ENCODE data around the gene ZBP1. TPM values are rescaled to one million over a fixed set of nuclear protein-coding genes. Genes with fewer than 3 reads are reported as not detected.

The ZBP1 gene
- total RNA-seq, 2 donors from 2014 or later = 0.70 to 1.6 TPM

DNA sequence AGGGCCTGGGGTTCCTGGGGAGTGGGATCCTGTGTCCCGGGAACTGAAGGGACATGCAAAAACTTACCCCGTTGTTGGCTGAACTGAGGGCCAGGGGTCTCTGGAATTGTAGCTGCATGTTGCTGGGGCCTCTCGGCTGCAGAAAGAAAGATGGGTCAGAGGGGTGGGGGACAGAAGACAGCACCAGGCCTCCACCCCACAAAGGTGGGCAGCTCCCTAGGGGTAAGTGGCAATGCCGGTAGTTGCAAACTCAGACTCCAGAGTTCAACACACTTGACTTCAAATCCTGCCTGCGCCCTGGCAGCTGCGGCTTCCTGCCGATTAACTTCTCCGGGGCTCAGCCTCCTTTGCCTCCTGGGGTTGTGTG lies 4.8 kb downstream of the ZBP1 start:
- ATAC-seq (replicated peaks in 1 of 2) (no peak), DNase-seq (no peak)
- Mint-ChIP-seq H3K4me1 (ENCODE audit: low read depth) (peaks cover 34% of the 10 kb centered on the region), H3K9me3 (no peaks in the 10 kb centered on the region), H3K27me3 (ENCODE audit: low read depth) (peaks cover 8% of the 10 kb centered on the region), H3K27ac (no peak overlapping the region), H3K4me3 (no peak overlapping the region), H3K36me3 (ENCODE audit: insufficient read depth in 2 of 2) (no peaks in the 10 kb centered on the region)

DNA sequence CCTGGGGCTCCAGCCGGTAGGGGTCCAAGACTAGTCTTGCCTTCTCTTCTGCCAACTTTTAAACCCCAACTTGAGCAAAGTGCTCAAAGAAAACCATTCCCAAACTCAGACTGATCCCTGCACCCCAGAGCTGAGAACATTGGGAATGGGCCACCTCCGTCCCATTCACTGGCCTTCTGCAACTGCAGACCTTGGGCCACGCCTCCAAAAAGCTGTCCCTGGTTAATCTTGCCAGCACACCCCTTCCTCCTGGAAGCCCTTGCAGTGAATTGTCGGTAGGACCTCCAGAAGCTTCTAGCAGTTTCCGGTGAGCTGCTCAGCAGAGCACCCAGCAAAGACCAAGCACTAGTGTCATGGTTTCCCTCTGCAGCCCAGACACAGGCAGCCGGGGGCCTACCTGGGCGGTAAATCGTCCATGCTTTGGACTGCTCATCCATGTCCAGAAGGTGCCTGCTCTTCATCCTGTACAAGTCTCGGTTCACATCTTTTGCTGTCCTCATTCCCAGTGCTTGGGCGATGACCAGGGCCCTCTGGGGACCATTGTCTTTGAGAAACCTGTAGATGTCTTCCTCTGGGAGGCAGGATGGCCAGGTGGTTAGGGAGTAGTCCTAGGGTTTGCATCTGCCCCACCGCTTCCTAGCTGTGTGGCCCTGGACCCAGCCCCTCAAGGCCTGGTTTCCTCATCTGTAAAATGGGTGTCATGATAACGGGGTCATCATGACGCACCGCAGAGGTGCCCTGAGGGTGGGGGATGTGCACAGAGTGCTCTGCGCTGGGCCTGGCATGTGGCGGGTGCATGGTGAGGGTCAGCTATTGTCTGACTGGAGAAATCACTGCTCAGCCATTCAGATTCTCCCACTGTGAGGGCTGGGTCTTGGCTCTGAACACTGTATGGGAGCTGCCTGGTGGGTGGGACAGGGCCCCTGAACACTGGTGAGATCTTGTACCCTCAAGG lies 5.5 kb downstream of the ZBP1 start:
- DNase-seq (no peak), ATAC-seq (replicated peaks in 1 of 2) (no peak)
- H3K27me3 Mint-ChIP-seq (ENCODE audit: low read depth) = peaks cover 8% of the 10 kb centered on the region
- H3K4me1 Mint-ChIP-seq (ENCODE audit: low read depth) = peaks cover 27% of the 10 kb centered on the region
- H3K27ac Mint-ChIP-seq = no peak overlapping the region
- H3K9me3 Mint-ChIP-seq = no peaks in the 10 kb centered on the region
- H3K4me3 Mint-ChIP-seq = no peak overlapping the region
- no peaks in the 10 kb centered on the region for H3K36me3 Mint-ChIP-seq (ENCODE audit: insufficient read depth in 2 of 2)

DNA sequence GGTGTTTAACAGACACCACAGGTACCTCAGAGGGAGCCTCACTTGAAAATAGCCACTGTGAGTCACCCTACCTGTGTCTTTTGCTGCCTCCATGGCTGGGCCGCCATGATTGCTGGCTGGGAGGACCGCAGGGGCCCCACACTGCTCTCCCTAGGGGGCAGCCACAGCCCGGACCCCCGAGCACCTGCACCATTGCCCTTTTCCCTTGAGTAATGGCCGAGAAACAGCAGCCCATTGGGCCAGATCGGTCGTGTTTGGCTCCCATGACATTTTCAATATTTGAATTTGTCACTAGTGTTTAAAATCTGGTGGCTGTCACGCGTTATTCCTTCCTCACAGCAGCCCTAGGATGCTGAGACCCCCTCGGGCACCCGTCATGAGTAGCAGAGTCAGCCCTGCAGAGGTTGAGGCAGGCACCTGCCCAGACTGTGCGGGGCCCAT lies 6.7 kb downstream of the ZBP1 start:
- Mint-ChIP-seq H3K4me1 (ENCODE audit: low read depth) (peaks cover 15% of the 10 kb centered on the region), H3K27ac (no peak overlapping the region), H3K4me3 (no peak overlapping the region), H3K27me3 (ENCODE audit: low read depth) (peaks cover 8% of the 10 kb centered on the region), H3K9me3 (no peaks in the 10 kb centered on the region), H3K36me3 (ENCODE audit: insufficient read depth in 2 of 2) (no peaks in the 10 kb centered on the region)
- ATAC-seq (replicated peaks in 1 of 2) (no peak), DNase-seq (no peak)

DNA sequence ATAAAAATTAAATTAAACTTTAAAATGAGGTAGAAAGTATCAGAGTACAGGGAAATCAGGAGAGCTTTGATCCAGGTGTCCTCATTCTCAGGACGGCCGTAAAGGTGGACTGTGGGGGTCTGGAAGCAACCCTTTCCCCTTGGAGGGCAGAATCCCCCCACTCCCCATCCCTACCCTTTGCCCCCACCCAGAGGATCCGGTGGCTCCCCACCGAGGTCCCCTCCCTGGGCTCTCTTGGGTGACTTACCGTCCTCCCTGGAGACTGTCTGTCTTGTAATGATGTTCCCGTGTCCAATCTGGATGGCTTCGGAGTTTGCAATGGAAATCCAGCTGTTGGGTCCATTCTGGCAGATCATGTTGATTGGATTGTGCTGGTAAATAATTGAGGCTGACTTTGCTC lies 7.3 kb downstream of the ZBP1 start:
- Mint-ChIP-seq H3K9me3 (no peaks in the 10 kb centered on the region), H3K4me1 (ENCODE audit: low read depth) (peaks cover 9% of the 10 kb centered on the region), H3K27ac (no peak overlapping the region), H3K4me3 (no peak overlapping the region), H3K27me3 (ENCODE audit: low read depth) (peaks cover 8% of the 10 kb centered on the region), H3K36me3 (ENCODE audit: insufficient read depth in 2 of 2) (no peaks in the 10 kb centered on the region)
- ATAC-seq (replicated peaks in 1 of 2) (no peak), DNase-seq (no peak)

- DNase-seq (no peak), ATAC-seq (replicated peaks in 1 of 2) (no peak)
- Mint-ChIP-seq H3K4me1 (ENCODE audit: low read depth) (peaks cover 5% of the 10 kb centered on the region), H3K27ac (no peak overlapping the region), H3K9me3 (no peaks in the 10 kb centered on the region), H3K4me3 (no peak overlapping the region), H3K36me3 (ENCODE audit: insufficient read depth in 2 of 2) (no peaks in the 10 kb centered on the region), H3K27me3 (ENCODE audit: low read depth) (peaks cover 6% of the 10 kb centered on the region)
Observed at GRCh38 chr20:57612436-57612835, 7.8 kb downstream of the ZBP1 start.

GRCh38 chr20:57611586-57612311 lies 8.5 kb downstream of the ZBP1 start:
- no peaks in the 10 kb centered on the region for H3K27me3 Mint-ChIP-seq (ENCODE audit: low read depth)
- no peaks in the 10 kb centered on the region for H3K9me3 Mint-ChIP-seq
- H3K36me3 Mint-ChIP-seq (ENCODE audit: insufficient read depth in 2 of 2) = no peaks in the 10 kb centered on the region

GRCh38 chr20:57610261-57610952 lies 9.8 kb downstream of the ZBP1 start:
- Mint-ChIP-seq H3K9me3 (no peaks in the 10 kb centered on the region), H3K4me1 (ENCODE audit: low read depth) (peaks cover 11% of the 10 kb centered on the region), H3K27me3 (ENCODE audit: low read depth) (no peaks in the 10 kb centered on the region), H3K4me3 (no peak overlapping the region), H3K36me3 (ENCODE audit: insufficient read depth in 2 of 2) (no peaks in the 10 kb centered on the region), H3K27ac (no peak overlapping the region)
- DNase-seq (no peak), ATAC-seq (replicated peaks in 1 of 2) (no peak)

More at GRCh38 chr20:57611586-57612311, 8.5 kb downstream of the ZBP1 start:
- ATAC-seq (replicated peaks in 1 of 2) (no peak), DNase-seq (no peak)
- no peak overlapping the region for H3K4me3 Mint-ChIP-seq
- H3K4me1 Mint-ChIP-seq (ENCODE audit: low read depth) = peaks cover 6% of the 10 kb centered on the region
- no peak overlapping the region for H3K27ac Mint-ChIP-seq

DNA sequence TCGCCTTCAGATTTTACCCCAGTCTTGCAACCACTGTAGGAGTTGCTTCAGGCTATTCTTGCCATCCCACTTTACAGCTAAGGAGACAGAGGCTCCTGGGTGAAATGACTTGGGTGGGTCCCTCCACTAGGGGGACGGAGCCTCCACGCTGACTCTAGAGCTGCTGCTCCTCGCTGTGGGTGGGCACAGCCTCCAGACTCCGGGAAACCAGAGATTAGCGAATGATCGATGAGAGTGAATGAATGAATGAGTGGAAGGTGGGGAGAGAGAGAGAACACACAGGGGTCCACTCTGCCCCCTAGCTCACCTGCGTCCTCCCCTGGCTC lies 10.4 kb downstream of the ZBP1 start:
- Mint-ChIP-seq H3K4me1 (ENCODE audit: low read depth) (peaks cover 17% of the 10 kb centered on the region), H3K4me3 (no peak overlapping the region), H3K9me3 (no peaks in the 10 kb centered on the region), H3K36me3 (ENCODE audit: insufficient read depth in 2 of 2) (no peaks in the 10 kb centered on the region), H3K27ac (no peak overlapping the region), H3K27me3 (ENCODE audit: low read depth) (no peaks in the 10 kb centered on the region)
- no peak for ATAC-seq (replicated peaks in 1 of 2)
- DNase-seq = no peak

GRCh38 chr20:57609086-57609841 lies 11.0 kb downstream of the ZBP1 start:
- ATAC-seq (replicated peaks in 1 of 2) = no peak

GRCh38 chr20:57608516-57608915 lies 11.7 kb downstream of the ZBP1 start:
- H3K27me3 Mint-ChIP-seq (ENCODE audit: low read depth) = no peaks in the 10 kb centered on the region
- no peak overlapping the region for H3K4me3 Mint-ChIP-seq
- H3K9me3 Mint-ChIP-seq = no peaks in the 10 kb centered on the region
- no peak for ATAC-seq (replicated peaks in 1 of 2)
- DNase-seq = no peak
- H3K4me1 Mint-ChIP-seq (ENCODE audit: low read depth) = peaks cover 22% of the 10 kb centered on the region
- H3K27ac Mint-ChIP-seq = no peak overlapping the region
- no peaks in the 10 kb centered on the region for H3K36me3 Mint-ChIP-seq (ENCODE audit: insufficient read depth in 2 of 2)

More at GRCh38 chr20:57609086-57609841, 11.0 kb downstream of the ZBP1 start:
- Mint-ChIP-seq H3K27me3 (ENCODE audit: low read depth) (no peaks in the 10 kb centered on the region), H3K27ac (no peak overlapping the region), H3K4me1 (ENCODE audit: low read depth) (peaks cover 22% of the 10 kb centered on the region), H3K36me3 (ENCODE audit: insufficient read depth in 2 of 2) (no peaks in the 10 kb centered on the region), H3K9me3 (no peaks in the 10 kb centered on the region), H3K4me3 (no peak overlapping the region)
- no peak for DNase-seq

GRCh38 chr20:57605878-57606277 lies 14.3 kb downstream of the ZBP1 start:
- Mint-ChIP-seq H3K9me3 (no peaks in the 10 kb centered on the region), H3K27me3 (ENCODE audit: low read depth) (no peaks in the 10 kb centered on the region), H3K4me1 (ENCODE audit: low read depth) (peaks cover 26% of the 10 kb centered on the region), H3K36me3 (ENCODE audit: insufficient read depth in 2 of 2) (no peaks in the 10 kb centered on the region), H3K4me3 (peak overlapping the region in 1 of 2 donors; percentile 18), H3K27ac (no peak overlapping the region)
- DNase-seq (no peak), ATAC-seq (replicated peaks in 1 of 2) (peak in 1 of 2 donors; percentile 30)

GRCh38 chr20:57605045-57605444 lies 15.2 kb downstream of the ZBP1 start:
- Mint-ChIP-seq H3K4me1 (ENCODE audit: low read depth) (peaks cover 32% of the 10 kb centered on the region), H3K9me3 (no peaks in the 10 kb centered on the region), H3K4me3 (no peak overlapping the region), H3K27ac (no peak overlapping the region), H3K27me3 (ENCODE audit: low read depth) (no peaks in the 10 kb centered on the region), H3K36me3 (ENCODE audit: insufficient read depth in 2 of 2) (no peaks in the 10 kb centered on the region)
- no peak for DNase-seq
- no peak for ATAC-seq (replicated peaks in 1 of 2)

Data from activated T-cell treated with anti-CD3 and anti-CD28 coated beads, Interleukin-2, amount 50 U/mL, for 72 hours (primary cell).